ENCODE results near the gene CRYBG3. TPM values are rescaled to one million over a fixed set of nuclear protein-coding genes. Genes with fewer than 3 reads are reported as not detected.

CRYBG3 gene
- total and polyA plus RNA-seq, 2 of the 13 experiments (the other 11 are each of a cell fraction or from before 2014, with no cell fraction given) = 3.8 to 15.9 TPM

DNA sequence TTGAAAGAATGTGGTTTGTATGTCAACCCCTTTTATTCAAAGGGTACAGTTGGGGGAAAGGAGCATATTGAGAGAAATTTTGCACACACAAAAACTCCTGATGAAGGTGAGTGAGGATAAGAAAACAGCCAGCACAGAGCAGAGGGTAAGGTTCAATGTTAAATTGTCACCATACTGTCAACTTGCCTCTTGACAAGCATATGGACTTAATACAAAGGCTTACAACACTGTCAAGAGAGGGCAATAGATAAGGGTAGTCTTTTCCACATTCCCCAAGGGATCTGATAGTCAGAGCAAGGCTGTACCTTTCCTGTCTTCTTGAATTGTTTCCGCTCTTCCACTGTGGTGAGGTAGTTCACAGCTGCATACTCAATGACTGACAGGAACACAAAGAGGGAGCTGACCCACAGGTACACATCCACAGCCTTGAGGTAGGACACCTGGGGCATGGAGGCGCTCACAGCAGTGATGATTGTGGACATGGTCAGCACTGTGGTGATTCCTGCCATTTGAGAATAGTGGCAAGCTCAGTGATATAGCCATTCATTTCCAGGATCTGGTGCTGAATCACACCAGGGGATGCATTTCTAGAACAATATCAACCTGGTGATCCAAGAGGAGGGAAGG is 170.8 kb downstream of the CRYBG3 start (continued):
- TF ChIP-seq MEIS2 (CRISPR knock-in tag; IDR thresholded peaks at IDR 0.05) = peak; percentile 72; the same call in 1 of the 2 replicates
- no peak for TF ChIP-seq ZFP82 (CRISPR knock-in tag; IDR thresholded peaks at IDR 0.05; ENCODE audit: borderline replicate concordance)
- no peak for TF ChIP-seq ZNF260 (CRISPR knock-in tag; IDR thresholded peaks at IDR 0.05; ENCODE audit: borderline replicate concordance, low read depth)
- TF ChIP-seq, protein P1, sequence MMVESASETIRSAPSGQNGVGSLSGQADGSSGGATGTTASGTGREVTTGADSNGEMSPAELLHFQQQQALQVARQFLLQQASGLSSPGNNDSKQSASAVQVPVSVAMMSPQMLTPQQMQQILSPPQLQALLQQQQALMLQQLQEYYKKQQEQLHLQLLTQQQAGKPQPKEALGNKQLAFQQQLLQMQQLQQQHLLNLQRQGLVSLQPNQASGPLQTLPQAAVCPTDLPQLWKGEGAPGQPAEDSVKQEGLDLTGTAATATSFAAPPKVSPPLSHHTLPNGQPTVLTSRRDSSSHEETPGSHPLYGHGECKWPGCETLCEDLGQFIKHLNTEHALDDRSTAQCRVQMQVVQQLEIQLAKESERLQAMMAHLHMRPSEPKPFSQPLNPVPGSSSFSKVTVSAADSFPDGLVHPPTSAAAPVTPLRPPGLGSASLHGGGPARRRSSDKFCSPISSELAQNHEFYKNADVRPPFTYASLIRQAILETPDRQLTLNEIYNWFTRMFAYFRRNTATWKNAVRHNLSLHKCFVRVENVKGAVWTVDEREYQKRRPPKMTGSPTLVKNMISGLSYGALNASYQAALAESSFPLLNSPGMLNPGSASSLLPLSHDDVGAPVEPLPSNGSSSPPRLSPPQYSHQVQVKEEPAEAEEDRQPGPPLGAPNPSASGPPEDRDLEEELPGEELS (CRISPR knock-in tag; IDR thresholded peaks at IDR 0.05) = peak; percentile 61; the same call in 1 of the 2 replicates
- TF ChIP-seq ATF1 (CRISPR knock-in tag; IDR thresholded peaks at IDR 0.05) = no peak
- no peak for TF ChIP-seq FOSL1 (CRISPR knock-in tag; IDR thresholded peaks at IDR 0.05; ENCODE audit: borderline replicate concordance)
- no peak for TF ChIP-seq ASH2L (IDR thresholded peaks at IDR 0.05; ENCODE audit: insufficient read length, low read depth, low read length)
- TF ChIP-seq, protein P2, sequence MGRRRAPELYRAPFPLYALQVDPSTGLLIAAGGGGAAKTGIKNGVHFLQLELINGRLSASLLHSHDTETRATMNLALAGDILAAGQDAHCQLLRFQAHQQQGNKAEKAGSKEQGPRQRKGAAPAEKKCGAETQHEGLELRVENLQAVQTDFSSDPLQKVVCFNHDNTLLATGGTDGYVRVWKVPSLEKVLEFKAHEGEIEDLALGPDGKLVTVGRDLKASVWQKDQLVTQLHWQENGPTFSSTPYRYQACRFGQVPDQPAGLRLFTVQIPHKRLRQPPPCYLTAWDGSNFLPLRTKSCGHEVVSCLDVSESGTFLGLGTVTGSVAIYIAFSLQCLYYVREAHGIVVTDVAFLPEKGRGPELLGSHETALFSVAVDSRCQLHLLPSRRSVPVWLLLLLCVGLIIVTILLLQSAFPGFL (CRISPR knock-in tag; IDR thresholded peaks at IDR 0.05) = no peak
- no peak for TF ChIP-seq ZNF558 (CRISPR knock-in tag; IDR thresholded peaks at IDR 0.05; ENCODE audit: borderline replicate concordance)
- TF ChIP-seq ZNF136 (CRISPR knock-in tag; IDR thresholded peaks at IDR 0.05; ENCODE audit: low read depth) = no peak
- no peak for TF ChIP-seq MBD4 (IDR thresholded peaks at IDR 0.05; ENCODE audit: borderline replicate concordance, low read length)
- no peak for TF ChIP-seq MYNN (CRISPR knock-in tag; IDR thresholded peaks at IDR 0.05; ENCODE audit: low read depth)
- TF ChIP-seq, protein P3, sequence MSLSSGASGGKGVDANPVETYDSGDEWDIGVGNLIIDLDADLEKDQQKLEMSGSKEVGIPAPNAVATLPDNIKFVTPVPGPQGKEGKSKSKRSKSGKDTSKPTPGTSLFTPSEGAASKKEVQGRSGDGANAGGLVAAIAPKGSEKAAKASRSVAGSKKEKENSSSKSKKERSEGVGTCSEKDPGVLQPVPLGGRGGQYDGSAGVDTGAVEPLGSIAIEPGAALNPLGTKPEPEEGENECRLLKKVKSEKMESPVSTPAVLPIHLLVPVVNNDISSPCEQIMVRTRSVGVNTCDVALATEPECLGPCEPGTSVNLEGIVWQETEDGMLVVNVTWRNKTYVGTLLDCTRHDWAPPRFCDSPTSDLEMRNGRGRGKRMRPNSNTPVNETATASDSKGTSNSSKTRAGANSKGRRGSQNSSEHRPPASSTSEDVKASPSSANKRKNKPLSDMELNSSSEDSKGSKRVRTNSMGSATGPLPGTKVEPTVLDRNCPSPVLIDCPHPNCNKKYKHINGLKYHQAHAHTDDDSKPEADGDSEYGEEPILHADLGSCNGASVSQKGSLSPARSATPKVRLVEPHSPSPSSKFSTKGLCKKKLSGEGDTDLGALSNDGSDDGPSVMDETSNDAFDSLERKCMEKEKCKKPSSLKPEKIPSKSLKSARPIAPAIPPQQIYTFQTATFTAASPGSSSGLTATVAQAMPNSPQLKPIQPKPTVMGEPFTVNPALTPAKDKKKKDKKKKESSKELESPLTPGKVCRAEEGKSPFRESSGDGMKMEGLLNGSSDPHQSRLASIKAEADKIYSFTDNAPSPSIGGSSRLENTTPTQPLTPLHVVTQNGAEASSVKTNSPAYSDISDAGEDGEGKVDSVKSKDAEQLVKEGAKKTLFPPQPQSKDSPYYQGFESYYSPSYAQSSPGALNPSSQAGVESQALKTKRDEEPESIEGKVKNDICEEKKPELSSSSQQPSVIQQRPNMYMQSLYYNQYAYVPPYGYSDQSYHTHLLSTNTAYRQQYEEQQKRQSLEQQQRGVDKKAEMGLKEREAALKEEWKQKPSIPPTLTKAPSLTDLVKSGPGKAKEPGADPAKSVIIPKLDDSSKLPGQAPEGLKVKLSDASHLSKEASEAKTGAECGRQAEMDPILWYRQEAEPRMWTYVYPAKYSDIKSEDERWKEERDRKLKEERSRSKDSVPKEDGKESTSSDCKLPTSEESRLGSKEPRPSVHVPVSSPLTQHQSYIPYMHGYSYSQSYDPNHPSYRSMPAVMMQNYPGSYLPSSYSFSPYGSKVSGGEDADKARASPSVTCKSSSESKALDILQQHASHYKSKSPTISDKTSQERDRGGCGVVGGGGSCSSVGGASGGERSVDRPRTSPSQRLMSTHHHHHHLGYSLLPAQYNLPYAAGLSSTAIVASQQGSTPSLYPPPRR (CRISPR knock-in tag; IDR thresholded peaks at IDR 0.05; ENCODE audit: borderline replicate concordance) = 0 out of 2 replicates have a peak, but pooled peaks have one; percentile 55
- TF ChIP-seq ZNF660 (CRISPR knock-in tag; IDR thresholded peaks at IDR 0.05; ENCODE audit: borderline replicate concordance, low read depth) = no peak
- TF ChIP-seq ZNF644 (CRISPR knock-in tag; IDR thresholded peaks at IDR 0.05; ENCODE audit: low read depth) = no peak
- TF ChIP-seq ZFP36L1 (CRISPR knock-in tag; IDR thresholded peaks at IDR 0.05) = no peak
- no peak for TF ChIP-seq SOX6 (IDR thresholded peaks at IDR 0.05)
- peak; percentile 74 for TF ChIP-seq SOX6 (CRISPR knock-in tag; IDR thresholded peaks at IDR 0.05)
- TF ChIP-seq, protein P4, sequence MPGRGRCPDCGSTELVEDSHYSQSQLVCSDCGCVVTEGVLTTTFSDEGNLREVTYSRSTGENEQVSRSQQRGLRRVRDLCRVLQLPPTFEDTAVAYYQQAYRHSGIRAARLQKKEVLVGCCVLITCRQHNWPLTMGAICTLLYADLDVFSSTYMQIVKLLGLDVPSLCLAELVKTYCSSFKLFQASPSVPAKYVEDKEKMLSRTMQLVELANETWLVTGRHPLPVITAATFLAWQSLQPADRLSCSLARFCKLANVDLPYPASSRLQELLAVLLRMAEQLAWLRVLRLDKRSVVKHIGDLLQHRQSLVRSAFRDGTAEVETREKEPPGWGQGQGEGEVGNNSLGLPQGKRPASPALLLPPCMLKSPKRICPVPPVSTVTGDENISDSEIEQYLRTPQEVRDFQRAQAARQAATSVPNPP (CRISPR knock-in tag; IDR thresholded peaks at IDR 0.05) = no peak
- no peak for TF ChIP-seq ZNF775 (CRISPR knock-in tag; IDR thresholded peaks at IDR 0.05; ENCODE audit: borderline replicate concordance)
